Endothelial cell of umbilical vein (primary cell): ENCODE results near the gene APBB2. TPM values are rescaled to one million over a fixed set of nuclear protein-coding genes. Genes with fewer than 3 reads are reported as not detected.

Experiments used
- BruUV-seq: library from RNA; stranded (reverse); fragments of 400-500 nt; replicated peaks from 2 replicates; lab custom pipeline; 2021; lab: Mats Ljungman, UMichigan
- CTCF ChIA-PET: fragments of 300-600, 350-600 bp; sonication (Branson Sonifier 250); formaldehyde crosslinking; loops from one replicate; lab custom pipeline; 2021; ENCODE audit warnings: antibody characterized with exemption, inconsistent platforms; lab: Charles Lee
- POLR2A ChIA-PET: fragments of 300-600, 350-600 bp; sonication (Branson Sonifier 250); formaldehyde crosslinking; loops from one replicate; lab custom pipeline; 2021; ENCODE audit warnings: antibody characterized with exemption, inconsistent platforms; lab: Charles Lee
- DNase-seq: peaks from one replicate; pipeline ENCODE4 v3.0.0-alpha.2; 2011; ENCODE audit warnings: low read depth, low spot score
- FAIRE-seq: peaks from 2 replicates; lab custom pipeline; 2011; peaks lifted over from hg19 to GRCh38; lab: Jason Lieb, UNC
- H2AFZ ChIP-seq: 2 replicates; pipeline ENCODE4 v1.6.0; 2012; ENCODE audit warnings: low read depth, low read length, control low read depth, inconsistent platforms
- H3K27ac ChIP-seq: 2 replicates; pipeline ENCODE4 v1.5.1; 2011; ENCODE audit warnings: low read depth, mild to moderate bottlenecking, control low read depth, low read length, moderate library complexity; ENCODE audit not compliant: insufficient read depth
- H3K27me3 ChIP-seq, 2 experiments: 2 replicates each; pipeline versions ENCODE4 v1.6.0 to v1.6.1; 2011; ENCODE audit warnings: low read length in 2 of 2, mixed read lengths in 1 of 2; ENCODE audit not compliant: control insufficient read depth in 2 of 2, insufficient read depth in 2 of 2
- H3K36me3 ChIP-seq, 2 experiments: 2 replicates in 1 of 2; 3 replicates in 1 of 2; pipeline ENCODE4 v1.5.1; 2011; ENCODE audit warnings: low read length in 2 of 2, mild to moderate bottlenecking in 1 of 2, moderate library complexity in 1 of 2; ENCODE audit not compliant: control insufficient read depth in 2 of 2, insufficient read depth in 2 of 2; ENCODE audit errors: extremely low read depth in 1 of 2
- H3K4me1 ChIP-seq: 3 replicates; pipeline ENCODE4 v1.5.1; 2011; ENCODE audit warnings: mild to moderate bottlenecking, low read length; ENCODE audit not compliant: control insufficient read depth, insufficient read depth; ENCODE audit errors: extremely low read depth
- H3K4me2 ChIP-seq: 2 replicates; pipeline ENCODE4 v1.6.1; 2011; ENCODE audit warnings: low read length, control low read depth, mixed read lengths; ENCODE audit not compliant: insufficient read depth
- H3K4me3 ChIP-seq, 3 experiments: fragments of 200-600 bp in 1 of 3; sonication (generic), shearing (Covaris generic) in 1 of 3; replicated peaks in 1 of 3; 2 replicates each; pipeline ENCODE4 v1.5.1; 2011 to 2016; ENCODE audit warnings: control low read depth in 3 of 3, low read length in 3 of 3, mild to moderate bottlenecking in 2 of 3, inconsistent platforms in 1 of 3, low read depth in 1 of 3, moderate library complexity in 1 of 3; ENCODE audit not compliant: insufficient read depth in 1 of 3
- H3K79me2 ChIP-seq: 2 replicates; pipeline ENCODE4 v1.6.0; 2012; ENCODE audit warnings: low read length, inconsistent platforms; ENCODE audit not compliant: control insufficient read depth, insufficient read depth
- H3K9ac ChIP-seq: replicated peaks from 2 replicates; pipeline ENCODE3; 2011; ENCODE audit warnings: low read length, control low read depth; ENCODE audit not compliant: insufficient read depth; ENCODE audit errors: extremely low read depth
- H3K9me1 ChIP-seq: replicated peaks from 3 replicates; pipeline ENCODE4 v1.6.0; 2011; ENCODE audit warnings: mild to moderate bottlenecking, low read length; ENCODE audit not compliant: control insufficient read depth, insufficient read depth; ENCODE audit errors: extremely low read depth
- H3K9me3 ChIP-seq: replicated peaks from 2 replicates; pipeline ENCODE4 v1.5.1; 2012; ENCODE audit warnings: low read length, inconsistent platforms; ENCODE audit not compliant: control insufficient read depth, insufficient read depth
- H4K20me1 ChIP-seq: replicated peaks from 2 replicates; pipeline ENCODE3; 2011; ENCODE audit warnings: mild to moderate bottlenecking, low read length; ENCODE audit not compliant: control insufficient read depth, insufficient read depth; ENCODE audit errors: extremely low read depth
- CTCF ChIP-seq, 2 donors: IDR thresholded peaks; 1 replicate in 1 of 2; 2 replicates in 1 of 2; pipeline ENCODE4 v1.5.1; 2011; ENCODE audit warnings: low read length in 2 of 2, mild to moderate bottlenecking in 2 of 2, moderate library complexity in 2 of 2, control low read depth in 1 of 2, inconsistent platforms in 1 of 2, low read depth in 1 of 2; ENCODE audit not compliant: insufficient read depth in 1 of 2; ENCODE audit errors: extremely low read depth in 1 of 2
- EZH2 ChIP-seq: IDR thresholded peaks from 2 replicates; pipeline ENCODE4 v1.6.1; 2012; ENCODE audit warnings: borderline replicate concordance, low read depth, mild to moderate bottlenecking, moderate library complexity, low read length, inconsistent platforms; ENCODE audit not compliant: severe bottlenecking
- FOS ChIP-seq: IDR thresholded peaks from 2 replicates; pipeline ENCODE4 v1.6.1; 2011; ENCODE audit warnings: mild to moderate bottlenecking, low read length, moderate library complexity, borderline replicate concordance; ENCODE audit not compliant: insufficient read depth
- GATA2 ChIP-seq: IDR thresholded peaks from 2 replicates; pipeline ENCODE4 v1.7.0; 2011; ENCODE audit warnings: low read depth, mild to moderate bottlenecking, moderate library complexity, mixed read lengths, low read length; ENCODE audit not compliant: insufficient read length, insufficient read depth
- JUN ChIP-seq: IDR thresholded peaks from 2 replicates; pipeline ENCODE4 v1.6.1; 2011; ENCODE audit warnings: borderline replicate concordance, low read depth; ENCODE audit not compliant: insufficient read length, insufficient read depth
- MYC ChIP-seq: IDR thresholded peaks from one replicate; pipeline ENCODE4 v1.6.1; 2011; ENCODE audit warnings: mild to moderate bottlenecking, low read depth, low read length
- POLR2A ChIP-seq: IDR thresholded peaks from 2 replicates; pipeline ENCODE4 v1.6.1; 2012; ENCODE audit warnings: low read depth, mild to moderate bottlenecking, control low read depth, low read length
- POLR2AphosphoS5 ChIP-seq: IDR thresholded peaks from 2 replicates; pipeline ENCODE4 v1.6.1; 2012; ENCODE audit warnings: low read depth, mild to moderate bottlenecking, control low read depth, low read length, moderate library complexity; ENCODE audit not compliant: insufficient read depth
- dilution Hi-C: fragments of 300-500 bp; cut with MboI; formaldehyde crosslinking; loops from one replicate; pipeline ENCODE4 v1.15.0; 2019; ENCODE audit warnings: low sequenced_read_pairs; ENCODE audit not compliant: extremely low pct_ligation_motif_present
- intact Hi-C: fragments of 100-400 bp; cut with micrococcal nuclease; formaldehyde crosslinking; loops from one replicate; pipeline ENCODE4 v1.10.0; 2022
- polyA plus RNA-seq, 4 experiments: library from polyadenylated mRNA; depleted of rRNA in 3 of 4; stranded (reverse) in 3 of 4; unstranded in 1 of 4; fragments of >200 nt; gene quantifications; 2 replicates each; pipeline versions ENCODE4 v1.2.1 to v1.2.3, GENCODE V29; 2011 to 2012; ENCODE audit warnings: missing spikeins in 1 of 4
- total RNA-seq: library from RNA; stranded (reverse); gene quantifications from 2 replicates; pipeline ENCODE4 v1.2.3, GENCODE V29; 2021
- TF ChIP-seq, protein P1 (sequence below): IDR thresholded peaks from 2 replicates; pipeline ENCODE4 v1.6.1; 2011; ENCODE audit not compliant: insufficient read depth, insufficient read length

Gene APBB2
- total and polyA plus RNA-seq, 2 donors (not counting 3 experiments of a cell fraction or from before 2014, with no cell fraction given) = 79.8 to 124 TPM

GRCh38 chr4:41120297-41121217 is 93.8 kb downstream of the APBB2 start:
- H3K27me3 ChIP-seq = no peaks in the 10 kb centered on the region
- peak; percentile 55 for FAIRE-seq
- H3K9me1 ChIP-seq = no peaks in the 10 kb centered on the region
- no peaks in the 10 kb centered on the region for H4K20me1 ChIP-seq
- H3K27ac ChIP-seq = peak overlapping the region; percentile 45
- CTCF ChIA-PET = interaction anchor here (0.8 to 2.1 kb wide), 10 partner anchors 10 to 197 kb away, joined by 3 to 5 read pairs (median 3); no protein-coding TSS in a partner anchor
- no peaks in the 10 kb centered on the region for H3K9me3 ChIP-seq
- DNase-seq = peak; percentile 78
- peak overlapping the region; percentile 49 for H3K4me2 ChIP-seq
- intact Hi-C loops (loop anchor here (1.0 kb wide), 1 partner anchor 35 kb away; no protein-coding TSS in a partner anchor), dilution Hi-C loops (no loop called here)
- POLR2A ChIA-PET = no interaction called here
- no TSS peak for BruUV-seq
- H2AFZ ChIP-seq = no peak overlapping the region
- H3K4me3 ChIP-seq = no peak overlapping the region
- no peak overlapping the region for H3K9ac ChIP-seq
- H3K36me3 ChIP-seq = no peaks in the 10 kb centered on the region
- H3K4me1 ChIP-seq = peaks cover 14% of the 10 kb centered on the region
- TF ChIP-seq POLR2AphosphoS5 = no peak
- TF ChIP-seq, protein P1, sequence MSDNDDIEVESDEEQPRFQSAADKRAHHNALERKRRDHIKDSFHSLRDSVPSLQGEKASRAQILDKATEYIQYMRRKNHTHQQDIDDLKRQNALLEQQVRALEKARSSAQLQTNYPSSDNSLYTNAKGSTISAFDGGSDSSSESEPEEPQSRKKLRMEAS = peak; percentile 22
- peaks cover 80% of the 10 kb centered on the region for H3K79me2 ChIP-seq

DNA sequence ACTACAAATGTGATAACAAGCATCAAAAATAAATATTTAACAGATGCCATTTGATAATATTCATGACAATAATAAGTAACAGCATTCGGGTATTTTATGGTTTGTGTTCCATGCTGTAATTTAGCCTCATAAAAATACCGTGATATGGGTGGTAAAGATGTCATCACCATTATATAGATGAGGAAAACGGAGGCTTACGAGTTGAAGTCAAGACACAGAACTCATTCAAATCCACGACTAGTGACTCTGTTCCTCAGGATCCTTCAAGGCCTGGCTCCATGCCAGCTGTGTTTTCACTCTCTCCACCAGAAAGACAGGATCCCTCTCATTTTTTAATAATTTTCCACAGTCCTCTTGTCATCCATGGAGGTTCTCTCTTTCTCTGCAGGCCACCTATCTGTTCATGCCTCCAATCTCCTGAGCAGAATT is 94.5 kb downstream of the APBB2 start:
- FAIRE-seq = peak; percentile 37
- dilution Hi-C loops (no loop called here), intact Hi-C loops (loop anchor here (1.0 kb wide), 1 partner anchor 35 kb away; no protein-coding TSS in a partner anchor)
- Histone ChIP-seq H3K36me3 (no peaks in the 10 kb centered on the region), H3K9me1 (no peaks in the 10 kb centered on the region), H3K4me3 (no peak overlapping the region), H3K27me3 (no peaks in the 10 kb centered on the region), H4K20me1 (no peaks in the 10 kb centered on the region), H3K27ac (peak overlapping the region; percentile 45), H3K9ac (no peak overlapping the region), H3K79me2 (peaks cover 79% of the 10 kb centered on the region), H3K4me2 (no peak overlapping the region), H3K9me3 (no peaks in the 10 kb centered on the region), H3K4me1 (peaks cover 14% of the 10 kb centered on the region), H2AFZ (no peak overlapping the region)
- BruUV-seq = no TSS peak
- TF ChIP-seq POLR2A (no peak), FOS (no peak), EZH2 (no peak), POLR2AphosphoS5 (no peak), MYC (no peak), JUN (no peak), GATA2 (no peak), CTCF (IDR thresholded peaks at IDR 0.05; ENCODE audit: extremely low read depth in 1 of 2, insufficient read depth in 1 of 2, low read depth in 1 of 2, low read length in 2 of 2) (no peak)
- TF ChIP-seq, protein P1 = no peak
- ChIA-PET POLR2A (no interaction called here), CTCF (interaction anchor here (0.5 to 2.1 kb wide), 5 partner anchors 10 to 196 kb away, joined by 3 to 5 read pairs (median 3); no protein-coding TSS in a partner anchor)
- DNase-seq = no peak
